ENCODE measurements around the gene ITSN2.

- TF ChIP-seq CTCF (conservative IDR thresholded peaks at IDR 0.05), result no peak
- no peak for TF ChIP-seq ZFX (IDR thresholded peaks at IDR 0.05)
Measured at GRCh38 chr2:24285484-24286152, 74.7 kb downstream of the ITSN2 start.

Measured in C4-2B (cell line).